Mammary epithelial cell (primary cell): ENCODE results near the gene TCERG1L.

Experiments
- EZH2 ChIP-seq: IDR thresholded peaks from 2 replicates; pipeline ENCODE4 v1.6.1; 2012; ENCODE audit warnings: low read length, inconsistent platforms, borderline replicate concordance
- TF ChIP-seq, protein P1 (sequence below), 2 donors: IDR thresholded peaks in 1 of 2; conservative IDR thresholded peaks in 1 of 2; 2 replicates each; pipeline ENCODE4 v1.5.1; 2011 to 2012; ENCODE audit warnings: inconsistent platforms in 2 of 2, low read length in 2 of 2, mild to moderate bottlenecking in 2 of 2, control low read depth in 1 of 2, low read depth in 1 of 2; ENCODE audit not compliant: insufficient read depth in 1 of 2; ENCODE audit errors: extremely low read depth in 1 of 2

DNA sequence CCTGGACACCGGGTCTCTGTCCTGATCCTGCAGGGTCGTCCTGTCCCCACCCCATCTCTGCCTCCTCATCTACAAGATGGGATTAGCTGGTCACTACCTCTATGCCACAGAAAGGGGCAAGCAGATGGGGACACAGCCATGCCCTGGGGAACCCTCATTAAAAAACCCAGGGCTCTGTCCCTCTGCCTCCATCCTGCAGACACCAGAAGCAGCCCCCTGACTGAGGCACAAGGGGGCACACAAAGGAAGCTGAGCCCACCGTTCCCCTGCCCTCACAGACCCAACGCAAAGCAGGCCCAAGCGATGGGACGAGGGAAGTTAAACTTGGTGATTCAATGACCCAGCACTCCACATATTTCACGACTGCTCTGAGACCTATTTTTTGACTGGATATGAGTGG lies 142.4 kb downstream of the TCERG1L start:
- TF ChIP-seq EZH2 = no peak
- TF ChIP-seq, protein P1, sequence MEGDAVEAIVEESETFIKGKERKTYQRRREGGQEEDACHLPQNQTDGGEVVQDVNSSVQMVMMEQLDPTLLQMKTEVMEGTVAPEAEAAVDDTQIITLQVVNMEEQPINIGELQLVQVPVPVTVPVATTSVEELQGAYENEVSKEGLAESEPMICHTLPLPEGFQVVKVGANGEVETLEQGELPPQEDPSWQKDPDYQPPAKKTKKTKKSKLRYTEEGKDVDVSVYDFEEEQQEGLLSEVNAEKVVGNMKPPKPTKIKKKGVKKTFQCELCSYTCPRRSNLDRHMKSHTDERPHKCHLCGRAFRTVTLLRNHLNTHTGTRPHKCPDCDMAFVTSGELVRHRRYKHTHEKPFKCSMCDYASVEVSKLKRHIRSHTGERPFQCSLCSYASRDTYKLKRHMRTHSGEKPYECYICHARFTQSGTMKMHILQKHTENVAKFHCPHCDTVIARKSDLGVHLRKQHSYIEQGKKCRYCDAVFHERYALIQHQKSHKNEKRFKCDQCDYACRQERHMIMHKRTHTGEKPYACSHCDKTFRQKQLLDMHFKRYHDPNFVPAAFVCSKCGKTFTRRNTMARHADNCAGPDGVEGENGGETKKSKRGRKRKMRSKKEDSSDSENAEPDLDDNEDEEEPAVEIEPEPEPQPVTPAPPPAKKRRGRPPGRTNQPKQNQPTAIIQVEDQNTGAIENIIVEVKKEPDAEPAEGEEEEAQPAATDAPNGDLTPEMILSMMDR (conservative IDR thresholded peaks at IDR 0.05 in 1 of 2, IDR thresholded peaks at IDR 0.05 in 1 of 2; ENCODE audit: extremely low read depth in 1 of 2, insufficient read depth in 1 of 2, low read depth in 1 of 2, low read length in 2 of 2) = no peak
